GM21619 (cell line): ENCODE results near the gene DLEC1.

ENCODE experiments used
- ATAC-seq: cut with Tn5 transposase; IDR thresholded peaks from one replicate; pipeline ENCODE4 v1.9.1; 2021; ENCODE audit not compliant: unreplicated experiment

DLEC1 gene

DNA sequence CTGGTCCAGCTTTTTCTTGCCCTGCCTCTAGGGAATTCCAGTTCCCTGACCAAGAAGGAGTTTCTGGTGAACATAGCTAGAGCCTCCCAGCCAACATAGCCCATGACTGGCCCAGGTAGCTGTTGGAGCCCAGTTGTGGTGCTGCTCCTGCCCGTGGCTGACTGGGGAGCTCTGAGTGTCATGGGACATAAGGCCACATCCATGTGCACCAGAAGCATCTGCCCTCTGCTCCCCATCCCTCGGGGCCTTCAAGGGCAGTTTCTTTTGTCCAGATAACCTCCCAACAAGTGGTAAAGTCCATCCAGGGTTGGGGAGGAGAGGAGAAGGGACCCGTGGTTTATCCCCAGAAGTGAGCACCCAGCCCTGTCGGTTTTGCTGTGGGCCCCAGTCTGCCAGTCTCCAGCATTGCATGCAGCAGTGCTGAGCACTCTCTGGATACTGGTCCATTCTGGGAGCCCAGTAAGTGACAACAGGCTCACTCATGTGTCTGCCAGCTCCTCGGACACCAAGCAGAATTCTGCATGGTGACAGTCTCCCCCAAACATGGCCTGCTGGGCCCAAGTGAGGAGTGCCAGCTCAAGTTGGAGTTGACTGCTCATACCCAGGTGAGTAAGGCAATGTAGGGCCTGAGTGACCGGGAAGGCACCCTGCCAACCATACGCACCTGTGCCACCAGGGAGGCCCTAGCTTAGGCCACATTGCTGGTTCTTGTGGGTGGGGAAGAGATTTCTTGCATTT lies 69.1 kb downstream of the DLEC1 start:
- no peak for ATAC-seq

GRCh38 chr3:38108649-38109579 lies 69.9 kb downstream of the DLEC1 start:
- no peak for ATAC-seq

DNA sequence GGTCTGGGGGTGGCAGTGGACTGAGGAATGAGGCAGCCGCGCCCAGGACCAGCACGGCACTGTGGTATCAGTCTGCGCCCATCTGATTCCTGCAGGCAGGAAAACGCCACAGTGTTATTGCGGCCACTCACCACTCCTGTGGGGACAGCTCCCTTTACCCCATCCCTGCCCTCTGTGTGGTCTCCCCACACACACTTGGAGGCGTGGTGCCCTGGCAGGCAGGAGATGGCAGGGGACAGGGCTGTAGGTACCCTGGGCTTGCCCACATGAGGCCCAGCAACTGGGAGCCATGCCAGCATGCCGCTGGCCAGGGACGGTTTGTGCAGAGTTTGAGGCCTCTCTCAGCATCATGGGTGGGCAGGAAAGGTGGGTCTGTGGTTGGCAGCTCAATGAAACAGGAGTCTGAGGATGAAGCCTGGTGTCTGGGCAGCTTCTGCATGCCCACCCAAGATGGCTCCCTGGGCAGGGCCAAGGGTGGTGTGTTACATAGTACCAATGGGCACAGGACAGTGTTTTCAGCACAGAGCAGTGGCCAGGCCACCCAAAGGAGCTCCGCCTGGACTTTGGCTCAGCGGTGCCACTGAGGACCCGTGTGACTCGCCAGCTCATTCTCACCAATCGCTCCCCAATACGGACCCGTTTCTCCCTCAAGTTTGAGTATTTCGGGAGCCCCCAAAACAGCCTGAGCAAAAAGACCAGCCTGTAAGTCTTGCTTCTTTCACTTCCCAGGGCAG lies 70.7 kb downstream of the DLEC1 start:
- no peak for ATAC-seq

GRCh38 chr3:38110314-38111050 lies 71.5 kb downstream of the DLEC1 start:
- no peak for ATAC-seq

GRCh38 chr3:38111201-38111600 lies 72.2 kb downstream of the DLEC1 start:
- no peak for ATAC-seq

- ATAC-seq: no peak
These were observed 72.8 kb downstream of the DLEC1 start for GRCh38 chr3:38111696-38112377.

- ATAC-seq: no peak
These were observed 73.4 kb downstream of the DLEC1 start for GRCh38 chr3:38112378-38112761.

- no peak for ATAC-seq
These were observed 75.3 kb downstream of the DLEC1 start for GRCh38 chr3:38114052-38114874.

DNA sequence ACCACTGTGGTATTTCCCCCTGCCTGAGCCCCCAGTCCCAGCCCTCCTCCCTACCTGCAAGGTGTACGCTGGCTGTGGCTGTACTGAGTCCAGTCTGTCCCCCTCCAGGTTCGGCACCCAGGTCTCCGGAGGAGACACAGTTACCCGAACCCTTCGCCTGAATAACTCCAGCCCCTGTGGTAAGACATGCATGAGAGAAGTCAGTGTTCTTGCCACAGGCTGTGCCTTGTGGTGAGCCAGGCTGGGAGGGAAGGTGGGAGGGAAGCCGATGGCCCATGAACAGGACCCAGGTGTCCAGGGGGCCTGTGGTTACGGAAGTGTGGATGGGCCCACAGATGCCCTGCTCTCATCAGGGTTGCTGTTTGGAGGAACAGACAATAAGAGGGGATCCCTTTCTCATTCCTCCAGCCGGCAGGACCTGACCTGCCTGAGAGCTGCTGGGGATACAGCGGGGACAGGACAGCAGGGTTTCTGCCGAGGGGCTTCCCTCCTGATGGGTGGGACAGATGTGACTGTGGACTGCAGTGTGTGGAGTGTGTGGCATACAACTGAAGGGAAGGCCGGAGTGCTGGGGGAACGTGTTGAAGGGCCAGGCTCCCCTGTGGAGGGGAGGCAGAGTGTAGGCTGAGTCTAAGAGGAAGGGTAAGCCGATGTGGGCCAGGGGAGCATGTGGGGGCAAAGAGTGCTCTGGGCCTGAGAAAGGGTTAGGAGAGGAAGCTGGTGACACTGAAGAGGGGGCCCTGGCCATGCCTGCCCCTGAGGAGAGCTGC lies 76.1 kb downstream of the DLEC1 start:
- no peak for ATAC-seq

GRCh38 chr3:38115645-38116427 lies 76.8 kb downstream of the DLEC1 start:
- no peak for ATAC-seq

DNA sequence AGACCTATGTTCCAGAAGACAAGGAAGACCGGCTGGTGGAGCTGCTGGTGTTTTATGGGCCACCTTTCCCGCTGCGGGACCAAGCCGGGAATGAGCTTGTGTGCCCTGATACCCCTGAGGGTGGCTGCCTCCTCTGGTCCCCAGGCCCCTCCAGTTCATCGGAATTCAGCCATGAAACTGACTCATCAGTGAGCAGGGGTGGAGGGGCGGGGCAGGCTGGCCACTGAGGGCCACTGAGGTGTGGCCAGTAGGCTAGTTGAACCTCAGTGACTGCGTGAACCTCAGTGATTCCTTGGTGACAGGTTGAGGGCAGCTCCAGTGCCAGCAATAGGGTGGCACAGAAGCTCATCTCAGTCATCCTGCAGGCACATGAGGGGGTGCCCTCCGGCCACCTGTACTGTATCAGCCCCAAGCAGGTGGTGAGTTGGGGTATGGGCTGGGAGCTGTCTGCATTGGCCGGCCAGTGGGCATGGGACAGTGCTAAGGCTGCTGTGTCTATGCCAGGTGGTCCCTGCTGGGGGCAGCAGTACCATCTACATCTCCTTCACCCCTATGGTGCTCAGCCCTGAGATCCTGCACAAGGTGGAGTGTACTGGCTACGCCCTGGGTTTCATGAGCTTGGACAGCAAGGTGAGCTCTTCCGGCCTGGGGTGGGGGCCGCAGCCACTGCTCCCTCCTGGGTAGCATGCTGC lies 77.6 kb downstream of the DLEC1 start:
- no peak for ATAC-seq

- ATAC-seq: no peak
These were observed 78.2 kb downstream of the DLEC1 start for GRCh38 chr3:38117163-38117716.

- ATAC-seq: peak; percentile 43
These were observed 78.9 kb downstream of the DLEC1 start for GRCh38 chr3:38117748-38118420.

DNA sequence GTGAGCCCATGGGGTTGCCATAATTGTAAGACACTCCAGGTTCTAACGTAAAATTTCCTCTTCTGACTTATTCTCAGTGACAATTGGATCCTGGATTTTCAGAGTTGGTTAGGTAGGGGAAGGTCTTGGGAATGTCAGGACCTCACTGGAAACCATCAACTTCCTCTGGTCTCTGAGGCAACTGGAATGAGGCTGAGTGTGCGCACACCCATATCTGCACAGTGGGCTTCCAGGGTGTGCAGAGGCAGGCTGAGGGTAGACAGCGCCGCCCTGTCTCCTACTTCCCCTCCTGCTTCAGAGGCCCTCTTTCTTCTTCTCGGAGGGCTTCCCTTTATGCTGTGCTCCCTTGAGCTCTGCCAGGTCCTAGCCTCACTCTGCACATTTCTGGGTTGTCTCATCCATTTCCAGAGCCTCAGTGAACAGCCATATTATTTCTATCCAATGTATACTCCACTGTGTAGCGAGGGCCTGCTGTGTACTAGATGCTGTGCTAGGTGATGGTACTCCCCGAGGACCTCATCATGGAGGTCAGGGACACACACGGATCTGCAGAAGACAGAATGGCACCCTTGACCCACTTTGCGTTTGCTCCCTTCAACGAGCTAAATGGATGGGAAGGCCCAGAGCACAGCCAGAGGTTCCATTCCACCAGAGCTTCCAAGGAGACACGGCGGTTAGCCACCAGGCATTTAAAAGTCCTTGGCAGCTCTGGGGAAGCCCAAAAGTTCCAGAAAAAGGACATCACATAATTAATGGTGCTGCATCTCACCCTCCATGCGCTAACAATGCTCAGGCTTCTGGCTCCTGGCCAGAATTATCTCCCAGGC lies 79.6 kb downstream of the DLEC1 start:
- ATAC-seq: no peak

DNA sequence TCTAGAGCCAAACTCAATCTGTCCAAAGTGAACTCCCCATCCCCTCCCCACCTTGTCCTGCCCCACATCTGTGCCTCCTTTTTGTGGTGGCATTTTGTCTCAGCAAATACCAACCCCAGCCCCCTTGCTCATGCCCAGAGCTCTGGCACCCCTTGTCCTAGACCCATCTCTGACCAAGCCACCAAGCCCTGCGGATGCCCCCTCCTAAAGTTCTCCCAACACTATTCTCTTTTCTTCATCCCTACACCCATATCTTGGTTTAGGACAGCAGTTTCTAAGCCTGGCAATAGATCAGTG lies 80.2 kb downstream of the DLEC1 start:
- ATAC-seq: no peak
